ENCODE data around the gene IL17F.
"Not testable (repeated sequence)": the region's sequence is repeated elsewhere in the genome, so short reads cannot be mapped to it uniquely, and the experiment has no call there.

IL17F gene

GRCh38 chr6:52243282-52243893, 912 bp downstream of the IL17F start:
- no peak for DNase-seq

- DNase-seq, result no peak
These were observed 2.5 kb downstream of the IL17F start for GRCh38 chr6:52241819-52242218.

GRCh38 chr6:52233975-52234823, 10.1 kb downstream of the IL17F start:
- DNase-seq, result peak; percentile 3

- no peak for DNase-seq
These were observed 11.3 kb downstream of the IL17F start for GRCh38 chr6:52233005-52233404.

GRCh38 chr6:52231406-52232127, 12.7 kb downstream of the IL17F start:
- DNase-seq, result no peak

- no peak for DNase-seq
These were observed 13.6 kb downstream of the IL17F start for GRCh38 chr6:52230685-52231084.

GRCh38 chr6:52227495-52227894, 16.8 kb downstream of the IL17F start:
- peak; percentile 9 for DNase-seq

- DNase-seq, result peak; percentile 4
These were observed 23.0 kb downstream of the IL17F start for GRCh38 chr6:52221302-52221701.

- DNase-seq, result no peak
These were observed 26.5 kb downstream of the IL17F start for GRCh38 chr6:52217761-52218160.

GRCh38 chr6:52216932-52217575, 27.2 kb downstream of the IL17F start:
- DNase-seq, result no peak

- no peak for DNase-seq
These were observed 28.5 kb downstream of the IL17F start for GRCh38 chr6:52215787-52216186.

- no peak for DNase-seq
These were observed 31.2 kb downstream of the IL17F start for GRCh38 chr6:52213127-52213526.

GRCh38 chr6:52210227-52210626, 34.1 kb downstream of the IL17F start:
- DNase-seq, result no peak

- no peak for DNase-seq
These were observed 34.5 kb downstream of the IL17F start for GRCh38 chr6:52209770-52210169.

GRCh38 chr6:52208612-52209011, 35.7 kb downstream of the IL17F start:
- DNase-seq, result no peak

- no peak for DNase-seq
These were observed 37.2 kb downstream of the IL17F start for GRCh38 chr6:52207066-52207465.

- DNase-seq, result no peak
These were observed 42.8 kb downstream of the IL17F start for GRCh38 chr6:52201493-52201892.

- DNase-seq, result no peak
These were observed 43.3 kb downstream of the IL17F start for GRCh38 chr6:52201046-52201445.

- not testable (repeated sequence) for DNase-seq
These were observed 44.2 kb downstream of the IL17F start for GRCh38 chr6:52200088-52200487.

GRCh38 chr6:52195886-52196285, 48.4 kb downstream of the IL17F start:
- DNase-seq, result no peak

- DNase-seq, result no peak
These were observed 52.5 kb downstream of the IL17F start for GRCh38 chr6:52191824-52192223.

- no peak for DNase-seq
These were observed 53.9 kb downstream of the IL17F start for GRCh38 chr6:52190409-52190808.

- no peak for DNase-seq
These were observed 54.3 kb downstream of the IL17F start for GRCh38 chr6:52189974-52190373.
